ENCODE results near the gene AKIRIN1.
"Not testable (repeated sequence)": the region's sequence is repeated elsewhere in the genome, so short reads cannot be mapped to it uniquely, and the experiment has no call there.

The AKIRIN1 gene

GRCh38 chr1:38990738-38991637 lies at the start of gene AKIRIN1:
Gene AKIRIN1 (plus strand): TSS chr1:38991276. CDS start chr1:38991381, 105 bp downstream.
- DNase-seq (ENCODE audit: extremely low spot score, insufficient read length, low read depth) (peak; percentile 98), FAIRE-seq (peak; percentile 92)

GRCh38 chr1:38941527-38942019 lies 49.5 kb upstream of the AKIRIN1 start, which contains the start of gene RHBDL2:
Gene RHBDL2 (minus strand): TSS chr1:38941830. CDS start chr1:38919212, 22,618 bp downstream.
- FAIRE-seq: no peak
- DNase-seq (ENCODE audit: extremely low spot score, insufficient read length, low read depth): no peak

GRCh38 chr1:38942664-38943428 lies 48.2 kb upstream of the AKIRIN1 start:
- no peak for DNase-seq (ENCODE audit: extremely low spot score, insufficient read length, low read depth)
- FAIRE-seq: no peak

- DNase-seq (ENCODE audit: extremely low spot score, insufficient read length, low read depth) (no peak), FAIRE-seq (no peak)
These were observed 46.5 kb upstream of the AKIRIN1 start for GRCh38 chr1:38944547-38944946.

GRCh38 chr1:38950553-38950952 lies 40.5 kb upstream of the AKIRIN1 start:
- DNase-seq (ENCODE audit: extremely low spot score, insufficient read length, low read depth) (no peak), FAIRE-seq (no peak)

- FAIRE-seq (no peak), DNase-seq (ENCODE audit: extremely low spot score, insufficient read length, low read depth) (no peak)
These were observed 37.6 kb upstream of the AKIRIN1 start for GRCh38 chr1:38953433-38953860.

- no peak for FAIRE-seq
- DNase-seq (ENCODE audit: extremely low spot score, insufficient read length, low read depth): no peak
These were observed 32.1 kb upstream of the AKIRIN1 start for GRCh38 chr1:38958967-38959366.

GRCh38 chr1:38962113-38962512 lies 29.0 kb upstream of the AKIRIN1 start:
- DNase-seq (ENCODE audit: extremely low spot score, insufficient read length, low read depth): no peak
- FAIRE-seq: no peak

- FAIRE-seq: no peak
- no peak for DNase-seq (ENCODE audit: extremely low spot score, insufficient read length, low read depth)
These were observed 28.5 kb upstream of the AKIRIN1 start for GRCh38 chr1:38962560-38962959.

- no peak for DNase-seq (ENCODE audit: extremely low spot score, insufficient read length, low read depth)
- no peak for FAIRE-seq
These were observed 26.9 kb upstream of the AKIRIN1 start for GRCh38 chr1:38964140-38964548.

- DNase-seq (ENCODE audit: extremely low spot score, insufficient read length, low read depth); FAIRE-seq: not testable (repeated sequence)
These were observed 17.9 kb upstream of the AKIRIN1 start for GRCh38 chr1:38973145-38973544.

- DNase-seq (ENCODE audit: extremely low spot score, insufficient read length, low read depth) (no peak), FAIRE-seq (no peak)
These were observed 17.2 kb upstream of the AKIRIN1 start for GRCh38 chr1:38973659-38974437.

GRCh38 chr1:38977399-38978244 lies 13.5 kb upstream of the AKIRIN1 start:
- not testable (repeated sequence) for DNase-seq (ENCODE audit: extremely low spot score, insufficient read length, low read depth); FAIRE-seq

GRCh38 chr1:38978245-38978542 lies 12.9 kb upstream of the AKIRIN1 start:
- DNase-seq (ENCODE audit: extremely low spot score, insufficient read length, low read depth); FAIRE-seq: not testable (repeated sequence)

- DNase-seq (ENCODE audit: extremely low spot score, insufficient read length, low read depth); FAIRE-seq: not testable (repeated sequence)
These were observed 11.7 kb upstream of the AKIRIN1 start for GRCh38 chr1:38979380-38979779.

- DNase-seq (ENCODE audit: extremely low spot score, insufficient read length, low read depth): no peak
- FAIRE-seq: no peak
These were observed 1.1 kb upstream of the AKIRIN1 start for GRCh38 chr1:38989979-38990378.

- no peak for FAIRE-seq
- no peak for DNase-seq (ENCODE audit: extremely low spot score, insufficient read length, low read depth)
These were observed 714 bp upstream of the AKIRIN1 start for GRCh38 chr1:38990386-38990737.

GRCh38 chr1:38991638-38992411 lies 749 bp downstream of the AKIRIN1 start:
- no peak for DNase-seq (ENCODE audit: extremely low spot score, insufficient read length, low read depth)
- peak; percentile 36 for FAIRE-seq
